ENCODE data around the gene AKAP6.

Gene AKAP6

DNA sequence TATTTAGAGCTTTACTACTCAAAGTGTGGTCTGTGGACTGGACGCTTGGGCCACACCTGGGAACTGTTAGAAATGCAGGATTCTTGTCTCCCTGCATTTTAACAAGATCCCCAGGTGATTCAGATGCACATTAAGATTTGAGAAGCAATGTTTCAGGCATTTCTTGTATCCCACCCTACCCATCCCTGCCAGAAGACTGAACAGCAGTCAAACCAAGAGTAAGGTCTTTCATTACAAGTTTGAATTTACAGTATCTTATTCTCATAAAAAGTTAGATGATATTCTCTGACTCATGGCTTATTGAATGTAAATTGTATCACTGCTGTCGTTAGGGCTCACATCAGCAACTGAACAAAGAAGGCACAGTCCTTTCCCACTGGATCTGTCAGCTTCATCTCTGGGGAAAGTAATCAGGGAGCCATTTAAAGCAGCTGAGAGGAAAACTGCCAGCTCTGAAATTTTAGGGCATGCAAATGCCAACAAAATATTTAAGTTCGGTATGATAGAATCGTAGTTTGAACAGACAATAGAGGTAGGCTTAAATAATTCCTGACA is 141.1 kb downstream of the AKAP6 start:
- H3K4me3 ChIP-seq (ENCODE audit: low read length), result no peak overlapping the region
- DNase-seq (ENCODE audit: low read depth), result no peak
- TF ChIP-seq, protein P1, sequence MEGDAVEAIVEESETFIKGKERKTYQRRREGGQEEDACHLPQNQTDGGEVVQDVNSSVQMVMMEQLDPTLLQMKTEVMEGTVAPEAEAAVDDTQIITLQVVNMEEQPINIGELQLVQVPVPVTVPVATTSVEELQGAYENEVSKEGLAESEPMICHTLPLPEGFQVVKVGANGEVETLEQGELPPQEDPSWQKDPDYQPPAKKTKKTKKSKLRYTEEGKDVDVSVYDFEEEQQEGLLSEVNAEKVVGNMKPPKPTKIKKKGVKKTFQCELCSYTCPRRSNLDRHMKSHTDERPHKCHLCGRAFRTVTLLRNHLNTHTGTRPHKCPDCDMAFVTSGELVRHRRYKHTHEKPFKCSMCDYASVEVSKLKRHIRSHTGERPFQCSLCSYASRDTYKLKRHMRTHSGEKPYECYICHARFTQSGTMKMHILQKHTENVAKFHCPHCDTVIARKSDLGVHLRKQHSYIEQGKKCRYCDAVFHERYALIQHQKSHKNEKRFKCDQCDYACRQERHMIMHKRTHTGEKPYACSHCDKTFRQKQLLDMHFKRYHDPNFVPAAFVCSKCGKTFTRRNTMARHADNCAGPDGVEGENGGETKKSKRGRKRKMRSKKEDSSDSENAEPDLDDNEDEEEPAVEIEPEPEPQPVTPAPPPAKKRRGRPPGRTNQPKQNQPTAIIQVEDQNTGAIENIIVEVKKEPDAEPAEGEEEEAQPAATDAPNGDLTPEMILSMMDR (conservative IDR thresholded peaks at IDR 0.05; ENCODE audit: low read length), result no peak

DNA sequence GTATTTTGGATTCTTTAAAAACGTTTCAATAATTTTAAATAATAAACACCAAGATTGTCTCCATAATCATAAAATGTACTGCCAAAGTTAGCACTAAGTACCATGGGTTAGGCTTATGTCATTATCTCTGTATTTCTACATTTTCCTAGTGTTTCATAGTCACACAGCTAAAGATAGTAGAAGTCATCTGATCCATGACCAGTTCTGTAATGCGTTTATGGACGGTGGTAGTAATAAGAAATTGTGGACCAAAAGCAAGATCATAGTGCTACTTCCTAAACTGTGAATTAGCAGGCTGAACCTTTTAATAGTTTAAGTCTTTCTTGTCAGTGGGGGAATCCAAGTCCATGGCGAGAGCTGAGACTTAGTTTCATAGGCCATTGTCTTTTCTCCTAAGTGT is 142.1 kb downstream of the AKAP6 start:
- DNase-seq (ENCODE audit: low read depth), result no peak
- TF ChIP-seq, protein P1 (conservative IDR thresholded peaks at IDR 0.05; ENCODE audit: low read length), result no peak
- no peak overlapping the region for H3K4me3 ChIP-seq (ENCODE audit: low read length)

DNA sequence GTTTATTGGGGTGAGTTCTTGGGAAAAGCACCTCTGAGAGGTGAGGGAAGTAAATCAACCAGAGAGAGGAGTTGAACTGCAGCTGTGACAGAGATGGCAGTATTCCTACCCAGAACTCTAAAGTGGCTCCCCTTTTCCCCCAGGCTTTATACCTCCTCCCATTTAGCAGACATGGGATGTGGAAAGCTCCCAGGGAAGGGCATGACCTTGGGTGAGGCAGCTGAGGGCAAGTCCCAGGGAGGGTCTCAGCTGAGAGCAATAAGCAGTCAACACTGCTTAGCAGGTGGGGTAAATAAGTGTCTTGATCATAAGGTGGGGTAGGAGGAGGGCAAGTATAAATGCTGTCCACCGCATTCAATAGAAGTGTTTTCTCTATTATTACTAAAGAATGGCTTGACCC is 143.0 kb downstream of the AKAP6 start:
- TF ChIP-seq, protein P1 (conservative IDR thresholded peaks at IDR 0.05; ENCODE audit: low read length), result no peak
- DNase-seq (ENCODE audit: low read depth), result no peak
- no peak overlapping the region; the same call in 1 of the 2 replicates for H3K4me3 ChIP-seq (ENCODE audit: low read length)

DNA sequence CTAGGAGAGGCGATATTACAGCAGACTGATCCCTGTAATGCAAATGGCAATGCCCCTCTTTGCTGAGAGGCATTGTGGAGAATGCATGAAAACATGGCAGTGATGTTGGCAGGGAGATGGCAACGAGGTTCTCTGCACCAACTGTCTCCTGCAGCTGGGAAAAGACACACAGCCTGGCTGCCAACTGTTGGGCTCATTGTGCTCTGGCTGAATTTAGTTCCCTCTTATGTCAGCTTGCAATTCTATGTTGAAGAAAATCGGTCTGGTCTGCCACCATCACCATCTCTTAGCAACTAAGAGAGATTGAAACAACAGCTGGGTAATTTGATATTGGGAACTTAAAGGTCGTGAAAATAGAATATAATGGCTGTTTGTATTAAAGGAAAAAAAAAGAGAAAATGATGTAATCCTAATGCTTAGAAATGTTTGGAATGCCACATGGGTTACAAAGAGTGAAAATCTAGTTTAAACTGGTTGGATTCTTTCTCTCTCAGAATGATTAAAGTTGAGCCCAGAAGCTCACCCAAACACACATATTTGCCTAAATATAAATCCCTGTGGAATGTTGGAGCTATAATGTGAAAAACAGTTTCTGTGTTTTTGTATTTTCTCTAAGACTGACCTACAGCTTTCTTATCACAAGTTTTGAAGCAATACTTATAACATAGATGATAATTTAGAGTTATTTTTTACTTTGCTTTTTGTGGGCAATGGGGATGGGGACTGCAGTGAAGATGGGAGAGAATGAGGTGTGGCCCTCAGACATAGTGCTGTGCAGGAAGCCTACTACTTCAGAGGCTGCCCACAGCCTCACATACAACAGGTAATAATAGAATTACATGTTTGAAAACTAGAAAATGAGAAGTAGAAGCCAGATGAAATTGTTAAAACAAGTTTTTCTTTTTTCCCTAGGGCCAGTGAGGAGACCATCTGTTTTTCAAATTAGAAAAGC is 143.7 kb downstream of the AKAP6 start:
- DNase-seq (ENCODE audit: low read depth), result peak; percentile 86
- H3K4me3 ChIP-seq (ENCODE audit: low read length), result peak overlapping the region; percentile 5
- TF ChIP-seq, protein P1 (conservative IDR thresholded peaks at IDR 0.05; ENCODE audit: low read length), result no peak

DNA sequence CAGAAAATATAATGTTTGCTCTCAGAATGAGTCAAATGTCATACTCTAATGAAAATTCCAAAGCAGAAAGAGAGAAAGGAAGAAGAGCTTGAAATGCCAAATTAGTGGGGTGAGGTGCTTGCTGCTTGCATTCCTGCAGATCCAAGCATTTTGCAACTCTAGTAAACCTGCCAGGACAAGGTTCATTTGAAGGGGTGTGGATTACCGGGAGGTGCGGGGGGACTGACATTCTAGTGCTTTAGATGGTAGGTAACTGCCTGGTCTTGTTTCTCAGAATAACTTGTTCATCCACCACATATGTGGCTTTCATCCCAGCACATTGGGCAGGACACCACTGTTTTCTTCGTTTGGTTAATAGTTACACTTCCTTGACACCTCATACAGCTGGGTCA is 144.4 kb downstream of the AKAP6 start:
- DNase-seq (ENCODE audit: low read depth), result peak; percentile 95
- no peak overlapping the region for H3K4me3 ChIP-seq (ENCODE audit: low read length)
- TF ChIP-seq, protein P1 (conservative IDR thresholded peaks at IDR 0.05; ENCODE audit: low read length), result no peak

DNA sequence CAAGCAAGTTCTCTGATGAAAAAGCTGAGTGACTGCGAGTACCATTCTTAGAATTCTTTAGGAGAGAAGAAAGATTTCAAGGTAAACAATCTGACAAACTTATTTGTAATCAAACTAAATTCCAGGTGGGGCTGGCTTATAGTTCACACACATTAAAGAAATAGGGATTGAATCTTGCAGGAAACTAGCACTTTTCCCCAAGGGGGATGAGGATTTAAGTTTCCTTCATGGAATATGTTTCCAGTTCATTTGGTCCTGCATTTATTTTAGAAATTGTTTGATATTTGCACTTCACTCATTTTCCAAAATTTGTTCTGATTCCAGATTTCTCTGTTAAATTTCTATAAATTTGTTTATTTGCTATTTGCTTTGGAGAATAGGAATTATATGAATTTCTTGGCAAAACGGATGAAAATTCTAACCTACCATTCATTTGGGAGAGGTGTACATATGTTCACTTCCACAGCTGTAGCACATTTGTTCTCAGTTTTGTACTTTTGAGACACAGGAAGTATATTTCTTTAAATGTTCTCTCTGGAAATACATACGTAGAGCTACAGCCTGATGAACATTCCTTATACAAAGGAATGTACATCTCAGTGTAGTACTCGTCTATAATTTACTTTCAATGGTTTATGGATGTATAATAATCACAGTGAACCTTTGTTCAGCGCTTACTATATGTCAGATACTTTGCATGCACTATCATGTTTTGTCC is 145.5 kb downstream of the AKAP6 start:
- no peak for DNase-seq (ENCODE audit: low read depth)
- H3K4me3 ChIP-seq (ENCODE audit: low read length), result no peak overlapping the region
- TF ChIP-seq, protein P1 (conservative IDR thresholded peaks at IDR 0.05; ENCODE audit: low read length), result no peak
